Psoas muscle (tissue), 8 donors: ENCODE measurements around the gene COL6A1. TPM values are rescaled to one million over a fixed set of nuclear protein-coding genes. Genes with fewer than 3 reads are reported as not detected.

ENCODE experiments used
- ATAC-seq, 4 donors: fragments of 200-7000 bp; cut with Tn5 transposase; one replicate each; pipeline ENCODE4 v1.9.1; 2020; ENCODE audit warnings: moderate library complexity in 3 of 4, mild to moderate bottlenecking in 2 of 4
- DNase-seq, 2 donors: peaks; one replicate each; pipeline ENCODE4 v3.0.0-alpha.2; 2020
- H3K27ac ChIP-seq: fragments of 200-600 bp; one replicate; pipeline ENCODE4 v1.8.0; 2022
- H3K27me3 ChIP-seq, 3 donors: fragments of 200-600 bp in 1 of 3; one replicate each; pipeline versions ENCODE4 v1.6.1 to v1.8.0; 2013 to 2022; ENCODE audit warnings: low read length in 2 of 3, mild to moderate bottlenecking in 2 of 3, moderate library complexity in 1 of 3; ENCODE audit not compliant: insufficient read depth in 3 of 3
- H3K36me3 ChIP-seq, 2 donors: fragments of 200-600 bp in 1 of 2; one replicate each; pipeline versions ENCODE4 v1.6.1 to v1.8.0; 2013 to 2022; ENCODE audit warnings: low read depth in 1 of 2, mild to moderate bottlenecking in 1 of 2, moderate library complexity in 1 of 2; ENCODE audit not compliant: insufficient read depth in 1 of 2
- H3K4me1 ChIP-seq: fragments of 200-600 bp; one replicate; pipeline ENCODE4 v1.8.0; 2022
- H3K4me3 ChIP-seq: fragments of 200-600 bp; one replicate; pipeline ENCODE4 v1.8.0; 2022; ENCODE audit warnings: mild to moderate bottlenecking
- H3K9me3 ChIP-seq: fragments of 200-600 bp; one replicate; pipeline ENCODE4 v1.8.0; 2022
- CTCF ChIP-seq: fragments of 200-600 bp; IDR thresholded peaks from one replicate; pipeline ENCODE4 v1.8.0; 2022; ENCODE audit warnings: antibody characterized with exemption
- WGBS, 3 donors: extraction: QIAGEN DNeasy Blood & Tissue Kit; methylation state at CpG; one replicate each; pipeline versions ENCODE4 v1.1.6 to v1.1.7; 2013; 5-methylcytosine and 5-hydroxymethylcytosine counted together
- intact Hi-C, 2 donors: fragments of 100-400 bp; cut with DNase I; formaldehyde crosslinking; loops; one replicate each; pipeline versions ENCODE4 v1.11.0 to v1.14.2; 2022
- polyA plus RNA-seq, 3 donors: library from polyadenylated mRNA; stranded (reverse); fragments of 200-250 nt; gene quantifications; one replicate each; pipeline ENCODE4 v1.2.3, GENCODE V29; 2013
- total RNA-seq, 4 donors: library from RNA; stranded (reverse); fragmentation: NEBNext Ultra II Directional in 2 of 4; extraction: Animal tissue kit (Norgen Biotek cat#: 25700) in 2 of 4; gene quantifications; one replicate each; pipeline versions ENCODE4 v1.2.1 to v1.2.4, GENCODE V29; 2021 to 2023
- donor health status: healthy with polysubstance abuse.
- donor health status: DM: no; HTN: no; CAD: no; lungs with moderate emphysema.
- donor health status: Bipolar disorder and iron deficiency.
- donor health status: healthy.
- donor health status: DM: yes; HTN: yes; CAD: no.
- donor health status: DM: no; HTN: no; CAD: no.
- donor health status: DM: no; HTN: no; CAD: no.
- donor health status: DM: yes; HTN: yes; CAD: no.

COL6A1 gene
- total and polyA plus RNA-seq, 7 donors: 29.4 to 83.0 (median 36.1) TPM

- intact Hi-C loops: no loop called here
Measured at GRCh38 chr21:45992301-45993209, 11.0 kb downstream of the COL6A1 start.

GRCh38 chr21:45993210-45994085 lies 11.9 kb downstream of the COL6A1 start:
- Histone ChIP-seq H3K9me3 (no peaks in the 10 kb centered on the region), H3K4me3 (no peak overlapping the region), H3K27ac (peak overlapping the region; percentile 23), H3K4me1 (no peaks in the 10 kb centered on the region), H3K36me3 (peaks cover 0 to 59% of the 10 kb centered on the region in 2 donors), H3K27me3 (no peaks in the 10 kb centered on the region)
- intact Hi-C loops: no loop called here
- WGBS, 3 donors: 77 to 84% (median 80%) methylated on average over 42 to 44 of the region's 44 CpGs
- TF ChIP-seq CTCF: no peak
- ATAC-seq (peak in 1 of 4 donors; percentile 23), DNase-seq (peak; percentile 42 to 74)

More at GRCh38 chr21:45992301-45993209, 11.0 kb downstream of the COL6A1 start:
- Histone ChIP-seq H3K36me3 (peaks cover 0 to 50% of the 10 kb centered on the region in 2 donors), H3K4me1 (no peaks in the 10 kb centered on the region), H3K9me3 (no peaks in the 10 kb centered on the region), H3K4me3 (no peak overlapping the region), H3K27ac (no peak overlapping the region), H3K27me3 (no peaks in the 10 kb centered on the region)
- no peak for TF ChIP-seq CTCF
- ATAC-seq: peak in 2 of 4 donors; percentile 28 to 33
- peak; percentile 35 to 63 for DNase-seq
- 78 to 86% (median 82%) methylated on average over 32 of the region's 32 CpGs for WGBS, 3 donors

GRCh38 chr21:45994086-45994661 lies 12.6 kb downstream of the COL6A1 start:
- Histone ChIP-seq H3K27ac (no peak overlapping the region), H3K36me3 (peaks cover 0 to 64% of the 10 kb centered on the region in 2 donors), H3K27me3 (peaks cover 0 to 2% (median 0%) of the 10 kb centered on the region in 3 donors), H3K9me3 (no peaks in the 10 kb centered on the region), H3K4me3 (no peak overlapping the region), H3K4me1 (no peaks in the 10 kb centered on the region)
- intact Hi-C loops: no loop called here
- WGBS, 3 donors: 80 to 88% (median 87%) methylated on average over 22 to 24 of the region's 24 CpGs
- no peak for TF ChIP-seq CTCF
- ATAC-seq: peak in 2 of 4 donors; percentile 19 to 32
- DNase-seq: peak; percentile 16 to 53

- WGBS, 3 donors: 83 to 84% (median 83%) methylated on average over 33 of the region's 33 CpGs
- no peak for TF ChIP-seq CTCF
- Histone ChIP-seq H3K9me3 (no peaks in the 10 kb centered on the region), H3K4me1 (no peaks in the 10 kb centered on the region), H3K27me3 (peaks cover 0 to 2% (median 0%) of the 10 kb centered on the region in 3 donors), H3K36me3 (peaks cover 0 to 56% of the 10 kb centered on the region in 2 donors), H3K27ac (no peak overlapping the region), H3K4me3 (no peak overlapping the region)
- intact Hi-C loops: no loop called here
- ATAC-seq (no peak), DNase-seq (peak in 1 of 2 donors; percentile 32)
Measured at GRCh38 chr21:45994759-45995685, 13.5 kb downstream of the COL6A1 start.
